H1 (cell line): Measurements from ENCODE around the gene BABAM2. TPM values are rescaled to one million over a fixed set of nuclear protein-coding genes. Genes with fewer than 3 reads are reported as not detected.

Experiments
- CTCF ChIA-PET: fragments of 300-600 bp; sonication (Branson Sonifier 250); formaldehyde crosslinking; loops from one replicate; lab custom pipeline; 2021; ENCODE audit not compliant: partially characterized antibody; lab: Charles Lee
- POLR2A ChIA-PET: fragments of 300-600 bp; sonication (Branson Sonifier 250); formaldehyde crosslinking; loops from one replicate; lab custom pipeline; 2021; ENCODE audit warnings: inconsistent platforms; ENCODE audit not compliant: partially characterized antibody; lab: Charles Lee
- DNase-seq, 2 experiments: peaks; one replicate each; pipeline versions ENCODE4 v3.0.0 to v3.0.0-alpha.2; 2010 to 2022; ENCODE audit warnings: low spot score in 2 of 2, low read depth in 1 of 2, mixed read lengths in 1 of 2
- FAIRE-seq: peaks from 2 replicates; lab custom pipeline; 2011; peaks lifted over from hg19 to GRCh38; lab: Jason Lieb, UNC
- H2AFZ ChIP-seq: 2 replicates; pipeline ENCODE4 v1.8.1; 2012; ENCODE audit warnings: low read length, inconsistent platforms
- H2AK5ac ChIP-seq: 2 replicates; pipeline ENCODE4 v1.6.1; 2013; ENCODE audit warnings: low read depth, low read length
- H2BK120ac ChIP-seq: replicated peaks from 2 replicates; pipeline ENCODE3; 2013; ENCODE audit warnings: low read depth, low read length, inconsistent platforms
- H2BK12ac ChIP-seq: 2 replicates; pipeline ENCODE4 v1.6.1; 2013; ENCODE audit warnings: low read depth, low read length
- H2BK15ac ChIP-seq: 2 replicates; pipeline ENCODE4 v1.6.1; 2013; ENCODE audit warnings: low read length
- H2BK20ac ChIP-seq: 2 replicates; pipeline ENCODE4 v1.6.1; 2013; ENCODE audit warnings: low read length
- H2BK5ac ChIP-seq: 2 replicates; pipeline ENCODE4 v1.6.1; 2013; ENCODE audit warnings: low read depth, low read length
- H3K14ac ChIP-seq: 2 replicates; pipeline ENCODE4 v1.6.1; 2013; ENCODE audit warnings: inconsistent platforms; ENCODE audit not compliant: insufficient read length
- H3K18ac ChIP-seq: 2 replicates; pipeline ENCODE4 v1.6.1; 2013; ENCODE audit warnings: low read length; ENCODE audit errors: extremely low read depth
- H3K23ac ChIP-seq: 2 replicates; pipeline ENCODE4 v1.6.1; 2013; ENCODE audit warnings: inconsistent platforms; ENCODE audit not compliant: insufficient read length
- H3K23me2 ChIP-seq: 2 replicates; pipeline ENCODE4 v1.6.1; 2013; ENCODE audit warnings: low read depth, low read length
- H3K27ac ChIP-seq: 2 replicates; pipeline ENCODE4 v1.6.1; 2011; ENCODE audit warnings: low read depth, low read length, inconsistent platforms
- H3K27me3 ChIP-seq, 4 experiments: replicated peaks in 1 of 4; 1 replicate in 1 of 4; 2 replicates in 3 of 4; pipeline versions ENCODE4 v1.6.1 to v1.8.1; 2011 to 2013; ENCODE audit warnings: low read length in 3 of 4, mild to moderate bottlenecking in 3 of 4, inconsistent platforms in 2 of 4, mixed read lengths in 2 of 4, moderate library complexity in 1 of 4; ENCODE audit not compliant: control insufficient read depth in 3 of 4, insufficient read depth in 3 of 4; ENCODE audit errors: extremely low read depth in 1 of 4
- H3K36me3 ChIP-seq, 4 experiments: 2 replicates each; pipeline versions ENCODE4 v1.6.1 to v1.8.1; 2011 to 2013; ENCODE audit warnings: mild to moderate bottlenecking in 4 of 4, low read length in 3 of 4, moderate library complexity in 2 of 4, control low read depth in 1 of 4, inconsistent platforms in 1 of 4; ENCODE audit not compliant: insufficient read depth in 4 of 4, control insufficient read depth in 2 of 4
- H3K4ac ChIP-seq: replicated peaks from 2 replicates; pipeline ENCODE3; 2013; ENCODE audit warnings: low read length, low read depth, mixed read lengths, inconsistent platforms; ENCODE audit not compliant: insufficient read length
- H3K4me1 ChIP-seq, 4 experiments: replicated peaks in 1 of 4; 1 replicate in 1 of 4; 2 replicates in 3 of 4; pipeline versions ENCODE4 v1.6.1 to v1.8.1; 2011 to 2013; ENCODE audit warnings: low read length in 3 of 4, inconsistent platforms in 2 of 4, mixed read lengths in 1 of 4; ENCODE audit not compliant: insufficient read depth in 4 of 4, control insufficient read depth in 3 of 4
- H3K4me2 ChIP-seq, 2 experiments: 2 replicates each; pipeline versions ENCODE4 v1.6.1 to v1.8.1; 2011 to 2013; ENCODE audit warnings: low read depth in 2 of 2, low read length in 2 of 2, control low read depth in 1 of 2, inconsistent platforms in 1 of 2, mild to moderate bottlenecking in 1 of 2; ENCODE audit not compliant: insufficient read depth in 1 of 2
- H3K4me3 ChIP-seq, 4 experiments: fragments of 200-600, 300-600 bp in 1 of 4; sonication (generic), shearing (Covaris generic), sonication (Bioruptor Twin) in 1 of 4; 2 replicates each; pipeline versions ENCODE4 v1.5.1 to v1.8.1; 2011 to 2016; ENCODE audit warnings: low read length in 4 of 4, low read depth in 3 of 4, control low read depth in 2 of 4, inconsistent platforms in 2 of 4, mild to moderate bottlenecking in 2 of 4, mixed read lengths in 1 of 4, moderate library complexity in 1 of 4; ENCODE audit not compliant: insufficient read depth in 2 of 4; ENCODE audit errors: extremely low read depth in 1 of 4
- H3K56ac ChIP-seq: replicated peaks from 2 replicates; pipeline ENCODE3; 2013; ENCODE audit warnings: low read depth, mild to moderate bottlenecking, mixed read lengths, low read length, inconsistent platforms; ENCODE audit not compliant: insufficient read length
- H3K79me1 ChIP-seq: 2 replicates; pipeline ENCODE4 v1.6.1; 2013; ENCODE audit warnings: low read depth, low read length, control low read depth
- H3K79me2 ChIP-seq, 2 experiments: 2 replicates each; pipeline versions ENCODE4 v1.6.1 to v1.8.1; 2012 to 2013; ENCODE audit warnings: low read length in 2 of 2, mild to moderate bottlenecking in 2 of 2, inconsistent platforms in 1 of 2; ENCODE audit not compliant: insufficient read depth in 2 of 2, control insufficient read depth in 1 of 2
- H3K9ac ChIP-seq, 4 experiments: replicated peaks in 1 of 4; 1 replicate in 1 of 4; 2 replicates in 3 of 4; pipeline versions ENCODE4 v1.6.1 to v1.8.1; 2011 to 2013; ENCODE audit warnings: low read depth in 3 of 4, low read length in 3 of 4, control low read depth in 2 of 4, mild to moderate bottlenecking in 2 of 4, moderate library complexity in 2 of 4, inconsistent platforms in 1 of 4; ENCODE audit errors: extremely low read depth in 1 of 4
- H3K9me3 ChIP-seq, 2 experiments: 2 replicates each; pipeline versions ENCODE4 v1.6.1 to v1.8.1; 2012 to 2013; ENCODE audit warnings: mild to moderate bottlenecking in 2 of 2, moderate library complexity in 2 of 2, control low read depth in 1 of 2, inconsistent platforms in 1 of 2, low read depth in 1 of 2, low read length in 1 of 2, mixed read lengths in 1 of 2; ENCODE audit not compliant: insufficient read depth in 2 of 2
- H4K20me1 ChIP-seq, 2 experiments: replicated peaks in 1 of 2; 2 replicates each; pipeline versions ENCODE3 to v1.8.1; 2011 to 2013; ENCODE audit warnings: inconsistent platforms in 2 of 2, low read length in 2 of 2, mild to moderate bottlenecking in 1 of 2; ENCODE audit not compliant: insufficient read depth in 2 of 2, control insufficient read depth in 1 of 2
- H4K5ac ChIP-seq: 2 replicates; pipeline ENCODE4 v1.6.1; 2013; ENCODE audit warnings: low read length, low read depth, mixed read lengths, inconsistent platforms; ENCODE audit not compliant: insufficient read length
- H4K8ac ChIP-seq: 2 replicates; pipeline ENCODE4 v1.8.0; 2013; ENCODE audit warnings: mild to moderate bottlenecking, moderate library complexity, low read length, inconsistent platforms; ENCODE audit not compliant: insufficient read depth; ENCODE audit errors: extremely low read depth
- H4K91ac ChIP-seq: replicated peaks from 2 replicates; pipeline ENCODE3; 2013; ENCODE audit warnings: low read length, mixed read lengths, inconsistent platforms; ENCODE audit not compliant: insufficient read length
- CBX8 ChIP-seq: fragments of 300-800, 300-1000 bp; sonication (generic); IDR thresholded peaks from 2 replicates; pipeline ENCODE4 v1.7.1; 2016; ENCODE audit warnings: low read depth, low read length, borderline replicate concordance
- EGR1 ChIP-seq: IDR thresholded peaks from 2 replicates; pipeline ENCODE4 v1.6.1; 2011; ENCODE audit warnings: low read depth, low read length, borderline replicate concordance
- KDM4A ChIP-seq: IDR thresholded peaks from one replicate; pipeline ENCODE4 v1.7.1; 2012; ENCODE audit warnings: low read depth, mild to moderate bottlenecking, moderate library complexity, low read length, inconsistent platforms; ENCODE audit not compliant: severe bottlenecking
- RAD21 ChIP-seq, 2 experiments: IDR thresholded peaks in 1 of 2; conservative IDR thresholded peaks in 1 of 2; 2 replicates each; pipeline ENCODE4 v1.6.1; 2011; ENCODE audit warnings: low read depth in 2 of 2, low read length in 2 of 2, improper control_type of control experiment in 1 of 2, inconsistent platforms in 1 of 2, mild to moderate bottlenecking in 1 of 2, moderate library complexity in 1 of 2
- TBP ChIP-seq: IDR thresholded peaks from 2 replicates; pipeline ENCODE4 v1.6.1; 2011; ENCODE audit warnings: low read depth, low read length, improper control_type of control experiment
- WGBS, 2 experiments: shearing (Covaris generic) in 1 of 2; methylation state at CpG; one replicate each; pipeline versions ENCODE4 v1.1.6 to v1.1.7; 2013 to 2015; ENCODE audit warnings: low lambda C conversion rate in 2 of 2, mixed read lengths in 2 of 2, inconsistent platforms in 1 of 2, low coverage in 1 of 2, missing lambda C conversion rate in 1 of 2; ENCODE audit not compliant: insufficient replicate concordance in 2 of 2, insufficient coverage in 1 of 2, insufficient read length in 1 of 2; ENCODE audit errors: extremely low coverage in 1 of 2, missing lambda C conversion rate in 1 of 2; 5-methylcytosine and 5-hydroxymethylcytosine counted together
- polyA plus RNA-seq, 7 experiments: library from polyadenylated mRNA; depleted of rRNA in 3 of 7; stranded (reverse) in 5 of 7; unstranded in 2 of 7; fragments of >200 nt in 5 of 7; fragments of 200-250 nt in 2 of 7; gene quantifications; 1 replicate in 5 of 7; 2 replicates in 1 of 7; 4 replicates in 1 of 7; pipeline versions ENCODE4 v1.2.1 to v1.2.3, GENCODE V29; 2011 to 2013; ENCODE audit warnings: missing spikeins in 2 of 7, mixed read lengths in 2 of 7
- total RNA-seq: library from RNA; stranded (reverse); fragmentation: NEBNext Ultra II Directional; extraction: Animal tissue kit (Norgen Biotek cat#: 25700); gene quantifications from 2 replicates; pipeline ENCODE4 v1.2.1, GENCODE V29; 2021

BABAM2 gene
- total and polyA plus RNA-seq, 2 of the 8 experiments (the other 6 are each of a cell fraction or from before 2014, with no cell fraction given): 15.8 to 20.9 TPM

- no peak overlapping the region for H2BK120ac ChIP-seq
- no peak overlapping the region for H4K8ac ChIP-seq
- no peak overlapping the region for H2AFZ ChIP-seq
- no peak overlapping the region for H3K56ac ChIP-seq
- H4K91ac ChIP-seq: no peak overlapping the region
- no peak overlapping the region for H2AK5ac ChIP-seq
- 82% methylated on average over 3 of the region's 3 CpGs; no CpG with 5 or more reads in 1 of the 2 experiments for WGBS, 2 experiments
- H3K4me3 ChIP-seq: no peak overlapping the region
- DNase-seq (no peak), FAIRE-seq (no peak)
- H3K23me2 ChIP-seq: no peaks in the 10 kb centered on the region
- no peak overlapping the region for H2BK15ac ChIP-seq
- no peak overlapping the region for H2BK12ac ChIP-seq
- H3K18ac ChIP-seq: no peak overlapping the region
- no peak overlapping the region for H3K9ac ChIP-seq
- H3K4me1 ChIP-seq: no peaks in the 10 kb centered on the region
- no peaks in the 10 kb centered on the region for H4K20me1 ChIP-seq
- H3K4ac ChIP-seq: no peak overlapping the region
- ChIA-PET POLR2A (no interaction called here), CTCF (no interaction called here)
- H4K5ac ChIP-seq: no peak overlapping the region
- H3K79me2 ChIP-seq: no peaks in the 10 kb centered on the region
- H3K79me1 ChIP-seq: no peaks in the 10 kb centered on the region
- H3K27me3 ChIP-seq: no peaks in the 10 kb centered on the region
- no peak overlapping the region for H3K4me2 ChIP-seq
- H3K23ac ChIP-seq: no peak overlapping the region
- no peak overlapping the region for H3K14ac ChIP-seq
- H2BK5ac ChIP-seq: no peak overlapping the region
- H2BK20ac ChIP-seq: no peak overlapping the region
- H3K36me3 ChIP-seq: no peaks in the 10 kb centered on the region
- no peak overlapping the region for H3K27ac ChIP-seq
- TF ChIP-seq CBX8 (no peak), KDM4A (no peak), EGR1 (no peak), RAD21 (IDR thresholded peaks at IDR 0.05 in 1 of 2, conservative IDR thresholded peaks at IDR 0.05 in 1 of 2; ENCODE audit: low read depth in 2 of 2, low read length in 2 of 2) (no peak), TBP (no peak)
- H3K9me3 ChIP-seq: no peaks in the 10 kb centered on the region
Measured at GRCh38 chr2:28083476-28083875, 192.9 kb downstream of the BABAM2 start.
